Esophagus squamous epithelium (tissue), 5 donors: Measurements from ENCODE around the gene BBS4. TPM values are rescaled to one million over a fixed set of nuclear protein-coding genes. Genes with fewer than 3 reads are reported as not detected.
"Not testable (repeated sequence)": the region's sequence is repeated elsewhere in the genome, so short reads cannot be mapped to it uniquely, and the experiment has no call there.

ENCODE experiments used
- DNase-seq: peaks from one replicate; lab custom pipeline; 2025; lab: John Stamatoyannopoulos, UW
- H3K27ac ChIP-seq, 4 donors: fragments of 200-600 bp; sonication (generic); one replicate each; pipeline ENCODE4 v1.5.1; 2016 to 2019; ENCODE audit warnings: mild to moderate bottlenecking in 1 of 4
- H3K27me3 ChIP-seq, 4 donors: fragments of 200-600 bp; sonication (generic); 1 replicate in 3 of 4; 2 replicates in 1 of 4; pipeline versions ENCODE4 v1.5.1 to v1.6.0; 2017 to 2021; ENCODE audit warnings: antibody characterized with exemption in 1 of 4
- H3K36me3 ChIP-seq, 3 donors: fragments of 200-600 bp; sonication (generic); one replicate each; pipeline ENCODE4 v1.5.1; 2016 to 2019
- H3K4me1 ChIP-seq, 3 donors: fragments of 200-600 bp; sonication (generic); one replicate each; pipeline ENCODE4 v1.5.1; 2017 to 2019
- H3K4me3 ChIP-seq, 4 donors: fragments of 200-600 bp; sonication (generic); 1 replicate in 3 of 4; 2 replicates in 1 of 4; pipeline ENCODE4 v1.5.1; 2016 to 2019; ENCODE audit warnings: mild to moderate bottlenecking in 2 of 4, moderate library complexity in 1 of 4
- H3K9me3 ChIP-seq, 3 donors: fragments of 200-600 bp; sonication (generic); one replicate each; pipeline ENCODE4 v1.5.1; 2016 to 2019
- POLR2A ChIP-seq, 4 donors: fragments of 450-650 bp; IDR thresholded peaks; one replicate each; pipeline ENCODE4 v1.6.1; 2017; ENCODE audit warnings: antibody characterized with exemption in 4 of 4, mild to moderate bottlenecking in 4 of 4, moderate library complexity in 3 of 4
- WGBS, 2 donors: methylation state at CpG; one replicate each; pipeline ENCODE4 v1.1.5; 2018; 5-methylcytosine and 5-hydroxymethylcytosine counted together
- intact Hi-C: fragments of 100-400 bp; cut with DNase I; formaldehyde crosslinking; loops from one replicate; pipeline ENCODE4 v1.15.0; 2022
- total RNA-seq, 4 donors: library from RNA; depleted of rRNA; stranded (reverse); fragments of >200 nt; gene quantifications; one replicate each; pipeline ENCODE4 v1.1.0, GENCODE V29; 2016
- TF ChIP-seq, protein P1 (sequence below), 6 experiments: fragments of 450-650 bp in 4 of 6; fragments of 200-600 bp in 2 of 6; sonication (generic) in 2 of 6; IDR thresholded peaks; one replicate each; pipeline ENCODE4 v1.5.1; 2016 to 2019; ENCODE audit warnings: antibody characterized with exemption in 6 of 6, mild to moderate bottlenecking in 4 of 6, moderate library complexity in 4 of 6
- donor health status: DM: yes; HTN: yes; CAD: no.

Gene BBS4
- total RNA-seq, 4 donors from 2014 or later: 2.8 to 15.3 (median 9.5) TPM

DNA sequence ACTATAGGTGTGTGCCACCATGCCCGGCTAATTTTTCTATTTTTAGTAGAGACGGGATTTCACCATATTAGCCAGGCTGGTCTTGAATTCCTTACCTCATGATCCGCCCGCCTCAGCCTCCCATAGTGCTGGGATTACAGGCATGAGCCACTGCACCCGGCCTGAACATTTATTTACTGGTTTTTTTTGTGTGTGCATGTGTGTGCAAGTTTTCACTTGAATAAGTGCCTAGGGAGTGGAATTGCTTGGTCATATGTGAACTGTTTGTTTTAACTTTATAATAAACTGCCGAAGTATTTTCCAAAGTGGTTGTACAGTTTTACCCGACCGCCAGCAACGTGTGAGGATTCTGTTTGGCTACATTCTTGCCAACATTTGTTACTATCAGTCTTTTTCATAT lies 14.1 kb downstream of the BBS4 start:
- TF ChIP-seq POLR2A (IDR thresholded peaks at IDR 0.05): no peak
- TF ChIP-seq, protein P1, sequence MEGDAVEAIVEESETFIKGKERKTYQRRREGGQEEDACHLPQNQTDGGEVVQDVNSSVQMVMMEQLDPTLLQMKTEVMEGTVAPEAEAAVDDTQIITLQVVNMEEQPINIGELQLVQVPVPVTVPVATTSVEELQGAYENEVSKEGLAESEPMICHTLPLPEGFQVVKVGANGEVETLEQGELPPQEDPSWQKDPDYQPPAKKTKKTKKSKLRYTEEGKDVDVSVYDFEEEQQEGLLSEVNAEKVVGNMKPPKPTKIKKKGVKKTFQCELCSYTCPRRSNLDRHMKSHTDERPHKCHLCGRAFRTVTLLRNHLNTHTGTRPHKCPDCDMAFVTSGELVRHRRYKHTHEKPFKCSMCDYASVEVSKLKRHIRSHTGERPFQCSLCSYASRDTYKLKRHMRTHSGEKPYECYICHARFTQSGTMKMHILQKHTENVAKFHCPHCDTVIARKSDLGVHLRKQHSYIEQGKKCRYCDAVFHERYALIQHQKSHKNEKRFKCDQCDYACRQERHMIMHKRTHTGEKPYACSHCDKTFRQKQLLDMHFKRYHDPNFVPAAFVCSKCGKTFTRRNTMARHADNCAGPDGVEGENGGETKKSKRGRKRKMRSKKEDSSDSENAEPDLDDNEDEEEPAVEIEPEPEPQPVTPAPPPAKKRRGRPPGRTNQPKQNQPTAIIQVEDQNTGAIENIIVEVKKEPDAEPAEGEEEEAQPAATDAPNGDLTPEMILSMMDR (IDR thresholded peaks at IDR 0.05): no peak
- 30 to 59% methylated on average over 9 of the region's 9 CpGs for WGBS, 2 donors
- intact Hi-C loops: no loop called here

DNA sequence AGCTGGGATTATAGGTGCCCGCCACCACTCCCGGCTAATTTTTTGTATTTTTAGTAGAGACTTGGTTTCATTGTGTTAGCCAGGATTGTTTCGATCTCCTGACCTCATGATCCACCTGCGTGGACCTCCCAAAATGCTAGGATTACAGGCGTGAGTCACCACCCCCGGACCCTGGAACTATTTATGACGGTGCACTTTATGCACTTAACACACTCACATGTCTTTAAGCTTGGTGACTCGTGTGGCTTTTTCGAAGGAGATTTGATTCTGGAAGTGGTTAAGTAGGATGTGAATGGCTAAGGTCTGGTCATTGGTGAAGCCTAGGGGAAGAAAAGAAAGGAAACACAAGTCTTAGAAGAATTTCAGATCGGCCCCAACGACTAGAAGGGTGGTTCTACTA lies 20.3 kb downstream of the BBS4 start:
- no peak for TF ChIP-seq POLR2A (IDR thresholded peaks at IDR 0.05)
- Histone ChIP-seq H3K36me3 (peaks cover 0 to 12% (median 0%) of the 10 kb centered on the region in 3 donors), H3K27me3 (no peaks in the 10 kb centered on the region), H3K4me3 (no peak overlapping the region), H3K27ac (no peak overlapping the region), H3K9me3 (no peaks in the 10 kb centered on the region), H3K4me1 (peaks cover 0 to 4% (median 0%) of the 10 kb centered on the region in 3 donors)
- intact Hi-C loops: no loop called here
- 87 to 94% methylated on average over 11 of the region's 11 CpGs for WGBS, 2 donors
- no peak for DNase-seq

More for the DNA sequence above, 14.1 kb downstream of the BBS4 start:
- Histone ChIP-seq H3K4me3 (no peak overlapping the region), H3K27me3 (no peaks in the 10 kb centered on the region), H3K27ac (peak overlapping the region in 2 of 4 donors; percentile 21 to 34), H3K36me3 (no peaks in the 10 kb centered on the region), H3K9me3 (no peaks in the 10 kb centered on the region), H3K4me1 (peaks cover 0 to 12% (median 0%) of the 10 kb centered on the region in 3 donors)
- no peak for DNase-seq

DNA sequence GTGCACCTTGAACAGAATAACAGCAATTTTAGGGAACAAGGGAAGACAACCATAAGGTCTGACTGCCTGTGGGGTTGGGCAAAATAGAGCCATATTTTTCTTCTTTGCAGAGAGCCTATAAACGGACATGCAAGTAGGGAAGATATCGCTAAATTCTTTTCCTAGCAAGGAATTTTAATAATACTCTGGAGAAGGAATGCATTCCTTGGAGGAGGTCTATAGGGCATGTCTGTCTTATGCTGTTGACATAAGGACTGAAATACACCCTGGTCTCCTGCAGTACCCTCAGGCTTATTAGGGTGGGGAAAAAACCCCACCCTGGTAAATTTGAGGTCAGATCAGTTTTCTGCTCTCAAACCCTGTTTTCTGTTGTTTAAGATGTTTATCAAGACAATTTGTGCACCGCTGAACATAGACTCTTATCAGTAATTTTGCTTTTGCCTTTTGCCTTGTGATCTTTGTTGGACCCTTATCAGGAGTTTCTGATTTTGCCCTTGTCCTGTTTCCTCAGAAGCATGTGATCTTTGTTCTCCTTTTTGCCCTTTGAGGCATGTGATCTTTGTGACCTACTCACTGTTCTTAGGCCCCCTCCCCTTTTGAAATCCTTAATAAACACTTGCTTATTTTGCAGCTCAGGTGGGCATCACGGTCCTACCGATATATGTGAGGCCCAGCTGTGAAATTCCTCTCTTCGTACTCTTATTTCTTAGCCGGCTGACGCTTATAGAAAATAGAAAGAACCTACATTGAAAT lies 22.7 kb downstream of the BBS4 start:
- 81 to 90% methylated on average over 8 of the region's 8 CpGs for WGBS, 2 donors
- H3K9me3 ChIP-seq, H3K4me3 ChIP-seq, H3K27ac ChIP-seq, H3K4me1 ChIP-seq, DNase-seq, intact Hi-C loops, H3K27me3 ChIP-seq: not testable (repeated sequence)
- peaks cover 0 to 33% (median 0%) of the 10 kb centered on the region in 3 donors for H3K36me3 ChIP-seq

DNA sequence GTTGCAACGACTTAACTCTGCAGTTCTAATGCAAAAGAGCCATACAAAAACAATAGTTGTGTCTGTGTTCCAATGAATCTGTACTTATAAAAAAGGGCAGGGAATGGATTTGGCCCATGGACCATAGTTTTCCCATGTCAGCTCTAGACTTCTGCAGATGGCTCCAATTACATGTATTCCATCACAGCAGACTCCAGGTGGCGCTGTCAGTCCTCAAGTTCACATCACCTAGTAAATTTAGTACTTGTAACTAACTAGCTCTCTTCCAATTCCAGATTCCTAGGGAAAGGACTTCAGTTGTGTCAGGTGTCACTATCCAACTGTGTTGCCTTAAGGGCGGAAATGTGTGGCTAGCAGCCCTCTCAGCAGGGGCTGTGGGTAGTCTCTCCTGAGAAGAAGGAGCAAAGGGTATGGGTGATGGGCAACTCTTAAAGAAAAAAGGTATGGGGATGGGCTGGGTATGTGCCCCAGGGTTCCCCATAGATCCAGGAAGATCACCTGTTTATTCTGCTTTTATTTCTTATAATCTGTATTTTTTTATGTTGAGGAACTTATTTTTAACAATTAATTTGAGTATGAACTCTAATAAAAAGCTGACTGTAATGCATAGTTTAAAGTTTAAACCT lies 36.2 kb downstream of the BBS4 start:
- DNase-seq: no peak
- peaks cover 0 to 61% (median 0%) of the 10 kb centered on the region in 3 donors for H3K36me3 ChIP-seq
- H3K4me1 ChIP-seq: no peaks in the 10 kb centered on the region
- H3K27ac ChIP-seq: no peak overlapping the region
- WGBS, 2 donors: 0 to 36% methylated on average over 2 to 3 of the region's 3 CpGs
- H3K27me3 ChIP-seq: no peaks in the 10 kb centered on the region
- intact Hi-C loops: no loop called here
- H3K9me3 ChIP-seq: no peaks in the 10 kb centered on the region
- TF ChIP-seq POLR2A (IDR thresholded peaks at IDR 0.05): no peak
- TF ChIP-seq, protein P1 (IDR thresholded peaks at IDR 0.05): peak; percentile 27 to 65 (median 60)
- no peak overlapping the region for H3K4me3 ChIP-seq

DNA sequence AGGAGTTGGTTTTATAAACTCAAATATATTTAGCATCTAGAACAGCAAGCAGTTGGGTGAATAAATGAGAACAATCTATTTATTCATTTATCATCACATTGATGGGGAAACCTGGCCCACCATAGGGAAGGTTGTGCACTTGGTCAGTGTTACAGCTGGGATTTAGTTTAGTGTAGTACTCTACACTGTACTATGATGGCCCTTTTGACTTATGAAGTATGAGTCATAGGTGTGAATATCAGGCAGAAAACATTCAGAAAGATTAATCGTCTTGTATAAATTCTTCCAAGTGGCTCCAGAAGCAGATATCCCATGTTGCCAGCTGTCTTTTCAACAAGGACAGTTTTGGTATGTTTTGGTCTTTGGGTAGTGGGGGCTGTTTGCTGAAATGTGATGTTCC lies 38.0 kb downstream of the BBS4 start:
- intact Hi-C loops: no loop called here
- Histone ChIP-seq H3K27me3 (no peaks in the 10 kb centered on the region), H3K4me3 (no peak overlapping the region), H3K27ac (no peak overlapping the region), H3K9me3 (no peaks in the 10 kb centered on the region), H3K36me3 (peaks cover 0 to 58% (median 0%) of the 10 kb centered on the region in 3 donors), H3K4me1 (no peaks in the 10 kb centered on the region)
- no peak for TF ChIP-seq POLR2A (IDR thresholded peaks at IDR 0.05)
- TF ChIP-seq, protein P1 (IDR thresholded peaks at IDR 0.05): no peak
- 45 to 57% methylated on average over 1 of the region's 1 CpG for WGBS, 2 donors
- DNase-seq: no peak

DNA sequence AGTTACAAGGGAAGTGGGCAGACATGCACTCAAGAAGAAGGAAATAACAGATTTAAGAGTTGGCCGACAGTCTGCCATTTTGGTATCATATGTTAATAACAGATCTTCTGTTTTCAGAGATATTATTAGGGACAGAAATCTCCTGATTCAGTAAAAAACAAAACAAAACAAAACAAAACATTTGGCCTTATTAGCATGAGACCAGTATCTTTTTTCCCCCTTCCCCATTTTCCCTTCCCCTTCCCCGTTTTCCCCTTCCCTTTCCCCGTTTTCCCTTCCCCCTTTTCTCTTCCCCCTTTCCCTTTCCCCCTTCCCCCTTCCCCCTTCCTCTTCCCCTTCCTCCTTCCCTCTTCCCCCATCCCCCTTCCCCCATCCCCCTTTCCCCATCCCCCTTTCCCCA lies 39.4 kb downstream of the BBS4 start:
- H3K36me3 ChIP-seq: peaks cover 0 to 60% (median 0%) of the 10 kb centered on the region in 3 donors
- H3K27ac ChIP-seq: no peak overlapping the region
- TF ChIP-seq, protein P1 (IDR thresholded peaks at IDR 0.05): no peak
- no peak for TF ChIP-seq POLR2A (IDR thresholded peaks at IDR 0.05)
- intact Hi-C loops: no loop called here
- H3K4me1 ChIP-seq: no peaks in the 10 kb centered on the region
- no peak for DNase-seq
- no peaks in the 10 kb centered on the region for H3K27me3 ChIP-seq
- H3K4me3 ChIP-seq: no peak overlapping the region
- no peaks in the 10 kb centered on the region for H3K9me3 ChIP-seq
- WGBS, 2 donors: 74 to 85% methylated on average over 3 of the region's 3 CpGs

DNA sequence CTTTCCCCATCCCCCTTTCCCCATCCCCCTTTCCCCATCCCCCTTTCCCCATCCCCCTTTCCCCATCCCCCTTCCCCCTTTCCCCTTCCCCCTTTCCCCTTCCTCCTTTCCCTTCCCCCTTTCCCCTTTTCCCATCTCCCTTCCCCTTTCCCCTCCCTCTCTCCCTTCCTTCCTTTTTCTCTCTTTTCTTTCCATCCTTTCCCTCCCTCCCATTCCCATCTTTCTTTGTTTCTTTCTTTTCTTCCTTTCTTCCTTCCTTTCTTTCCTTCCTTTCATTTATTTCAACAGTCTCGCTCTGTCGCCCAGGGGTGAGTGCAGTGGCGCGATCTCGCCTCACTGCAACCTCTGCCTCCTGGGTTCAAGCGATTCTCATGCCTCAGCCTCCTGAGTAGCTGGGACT lies 39.8 kb downstream of the BBS4 start:
- H3K27ac ChIP-seq, H3K9me3 ChIP-seq, H3K4me1 ChIP-seq, DNase-seq, H3K27me3 ChIP-seq, intact Hi-C loops, H3K4me3 ChIP-seq: not testable (repeated sequence)
- 94 to 95% methylated on average over 5 to 6 of the region's 6 CpGs for WGBS, 2 donors
- peaks cover 0 to 64% (median 0%) of the 10 kb centered on the region in 3 donors for H3K36me3 ChIP-seq
